ENCODE measurements around the gene ZNFX1.

ZNFX1 gene

DNA sequence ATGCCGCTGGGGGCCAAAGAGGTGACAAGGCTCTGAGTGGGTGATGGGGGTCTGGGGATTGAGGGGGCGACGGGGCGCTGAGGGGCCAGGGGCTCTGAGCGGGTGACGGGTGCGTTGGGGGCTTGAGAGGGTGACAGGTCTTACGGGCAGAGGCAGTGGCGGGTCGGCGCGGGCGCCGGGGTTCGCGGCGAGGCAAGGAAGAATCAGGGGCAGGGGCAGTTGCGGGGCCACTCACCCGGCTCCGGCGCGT, 146 bp downstream of the ZNFX1 start:
- no peak for DNase-seq

DNA sequence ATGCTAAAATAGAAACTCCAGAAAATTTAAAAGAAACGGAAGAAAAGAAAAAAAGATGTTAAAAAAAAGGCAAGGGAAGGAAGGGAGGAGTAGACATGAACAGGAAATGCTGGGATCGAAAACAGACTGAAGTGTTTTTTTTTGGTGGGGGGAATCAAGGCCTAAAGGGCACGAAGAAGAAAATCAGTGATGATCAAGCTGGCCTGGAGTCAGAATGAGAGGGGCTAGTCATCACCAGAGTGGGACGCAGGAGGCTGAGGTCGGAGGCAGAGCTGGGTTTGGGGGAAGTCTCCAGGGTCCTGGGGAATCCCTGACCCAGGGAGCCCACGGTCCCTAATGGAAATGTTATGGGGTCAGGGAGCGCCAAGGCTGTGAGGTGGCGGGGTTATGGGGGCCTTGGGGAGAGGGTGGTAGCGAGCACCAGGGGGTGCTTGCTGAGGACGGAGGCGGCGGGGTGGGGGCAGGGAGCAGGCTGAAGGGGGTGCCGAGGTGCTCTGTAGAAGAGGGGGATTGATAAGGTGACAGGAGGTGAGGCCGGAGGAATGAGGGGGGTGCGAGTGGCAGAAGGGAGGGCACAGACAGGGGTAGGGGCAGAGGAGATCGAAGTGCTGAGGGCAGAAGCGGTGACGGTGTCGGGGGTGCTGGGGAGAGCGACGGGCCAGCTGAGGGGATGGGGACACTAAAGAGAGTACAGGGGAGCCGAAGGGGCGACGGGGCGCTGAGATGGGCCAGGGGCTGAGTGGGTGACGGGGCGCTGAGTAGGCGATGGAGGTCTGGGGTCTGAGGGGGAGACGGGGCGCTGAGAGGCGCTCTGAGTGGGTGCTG, 684 bp downstream of the ZNFX1 start:
- DNase-seq, result no peak

DNA sequence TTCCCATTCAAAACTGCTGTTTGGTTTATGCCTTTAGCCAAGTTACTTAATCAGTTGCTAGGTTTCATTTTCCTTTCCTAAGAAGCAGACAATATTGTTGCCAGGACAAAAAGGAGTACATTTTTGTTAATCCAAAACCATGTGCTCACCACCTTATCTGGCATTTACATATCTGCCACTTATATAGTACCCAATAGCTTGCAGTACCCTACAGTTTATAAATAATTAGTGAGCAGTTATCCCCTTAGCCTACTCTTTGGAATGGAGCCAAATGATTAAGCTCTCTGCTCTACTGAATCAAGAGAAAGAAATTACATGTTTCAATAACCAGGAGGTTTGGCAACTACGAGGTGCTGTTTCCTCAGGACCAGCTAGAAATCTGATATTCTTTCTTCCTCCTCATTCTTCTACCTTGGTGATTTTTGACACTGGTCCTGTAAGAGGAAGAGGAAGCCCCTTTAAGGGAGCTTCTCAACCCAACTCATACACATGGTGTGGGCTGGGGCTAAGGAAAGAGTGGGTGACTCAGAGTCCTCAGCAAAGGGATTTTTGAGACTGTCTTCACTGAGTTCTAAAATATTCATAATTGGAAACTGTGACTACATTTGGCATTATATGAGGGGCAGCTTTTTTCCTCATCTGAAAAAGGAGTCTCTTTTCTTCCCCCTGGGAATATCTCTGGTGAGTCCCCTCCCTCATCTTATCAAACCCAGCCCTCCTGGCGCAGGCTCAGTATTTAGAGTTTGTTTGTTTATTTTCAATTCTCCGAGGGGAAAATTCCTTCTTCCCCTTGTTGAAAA, 1.5 kb downstream of the ZNFX1 start:
- DNase-seq, result peak; percentile 65

DNA sequence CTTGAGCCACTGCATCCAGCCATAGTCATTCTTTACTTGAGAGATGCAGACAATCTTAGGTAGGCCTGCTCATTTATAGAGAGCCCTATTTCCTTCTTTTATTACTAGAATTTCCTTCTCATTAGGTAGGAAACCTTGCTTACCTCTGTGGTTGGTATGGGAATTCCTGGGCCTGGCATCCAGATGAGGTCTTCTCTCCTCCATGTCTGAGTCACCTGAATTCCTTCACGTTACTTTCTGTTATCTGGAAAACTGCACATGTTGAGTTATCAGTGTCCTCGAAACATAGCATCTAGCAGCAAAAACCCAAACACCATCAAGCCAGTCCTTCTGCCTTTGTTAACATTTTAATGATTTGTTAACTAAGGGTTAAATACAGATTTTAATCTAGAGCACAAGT, 2.2 kb downstream of the ZNFX1 start:
- DNase-seq, result no peak

DNA sequence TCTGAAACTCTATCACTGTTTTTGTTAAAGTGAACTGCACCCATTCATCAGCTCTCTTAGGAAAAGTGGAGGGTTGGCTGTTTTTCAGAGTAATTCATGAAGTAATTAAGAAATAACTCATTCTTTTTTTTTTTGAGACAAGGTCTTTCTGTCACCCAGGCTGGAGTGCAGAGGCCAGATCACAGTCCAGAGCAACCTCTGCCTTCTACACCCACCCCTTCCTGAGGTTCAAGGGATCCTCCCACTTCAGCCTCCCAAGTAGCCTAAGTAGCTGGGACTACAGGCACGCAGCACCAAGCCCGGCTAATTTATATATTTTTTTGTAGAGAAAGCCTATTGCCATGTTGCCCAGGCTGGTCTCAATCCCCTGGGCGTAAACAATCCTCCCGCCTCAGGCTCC, 2.6 kb downstream of the ZNFX1 start:
- DNase-seq, result no peak

DNA sequence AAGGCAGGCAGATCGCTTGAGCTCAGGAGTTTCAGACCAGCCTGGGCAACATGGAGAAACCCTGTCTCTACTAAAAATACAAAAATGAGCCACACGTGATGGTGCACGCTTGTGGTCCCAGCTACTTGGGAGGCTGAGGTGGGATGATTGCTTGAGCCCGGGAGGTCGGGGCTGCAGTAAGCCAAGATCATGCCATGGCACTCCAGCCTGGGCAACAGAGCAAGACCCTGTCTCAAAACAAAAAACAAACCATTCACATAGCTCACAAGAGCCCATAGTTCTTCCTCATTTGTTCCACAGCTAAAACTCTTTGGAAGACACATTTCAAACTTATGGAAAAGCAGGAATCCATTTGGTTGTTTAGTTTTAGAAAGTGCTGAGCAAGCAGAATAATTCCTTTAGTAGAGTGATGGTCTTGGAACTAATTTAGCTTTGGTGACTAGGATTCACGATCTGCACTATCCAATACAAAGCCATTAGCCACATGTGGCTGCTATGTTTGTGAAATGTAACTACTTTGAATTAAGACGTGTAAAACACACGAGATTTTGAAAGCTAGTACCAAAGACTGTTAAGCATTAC, 4.1 kb downstream of the ZNFX1 start:
- DNase-seq, result no peak

DNA sequence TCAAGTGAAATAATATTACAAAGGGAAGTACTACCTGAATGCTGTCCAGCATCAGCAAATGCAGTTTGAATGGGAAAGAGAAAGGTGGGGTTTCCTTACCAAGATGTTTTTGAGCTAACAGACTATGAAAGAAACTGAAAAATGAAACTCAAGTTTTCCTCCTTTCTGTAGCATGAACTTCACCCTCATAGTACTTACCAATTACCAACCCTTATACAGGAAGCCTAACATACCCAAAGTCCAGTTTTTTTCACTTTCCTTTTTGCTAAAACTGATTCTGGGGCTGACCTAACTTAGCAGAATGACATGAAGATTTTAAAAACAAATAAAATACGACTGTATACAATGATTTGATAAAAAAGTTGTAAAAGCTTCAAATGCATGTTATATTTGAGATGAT, 5.2 kb downstream of the ZNFX1 start:
- DNase-seq, result no peak

DNA sequence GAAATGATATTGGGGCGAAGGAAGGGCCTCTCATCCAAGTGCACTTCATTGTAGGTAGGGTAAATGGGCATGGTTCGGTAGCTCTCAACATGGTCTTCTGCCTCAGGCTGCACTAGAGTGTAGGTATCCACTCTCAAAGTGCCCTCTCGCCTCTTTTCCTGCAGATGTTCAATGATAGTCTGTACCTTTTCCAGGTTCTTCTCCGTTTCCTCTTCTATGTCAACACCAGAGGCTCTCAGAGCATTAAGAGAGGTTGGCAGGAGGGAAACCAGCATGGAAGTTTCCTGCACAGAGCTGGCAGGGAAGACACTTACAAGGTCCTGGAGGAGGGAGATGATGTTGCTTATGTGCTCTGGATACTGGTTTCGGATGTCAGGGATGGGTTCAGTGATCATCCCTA, 7.1 kb downstream of the ZNFX1 start:
- no peak for DNase-seq

DNA sequence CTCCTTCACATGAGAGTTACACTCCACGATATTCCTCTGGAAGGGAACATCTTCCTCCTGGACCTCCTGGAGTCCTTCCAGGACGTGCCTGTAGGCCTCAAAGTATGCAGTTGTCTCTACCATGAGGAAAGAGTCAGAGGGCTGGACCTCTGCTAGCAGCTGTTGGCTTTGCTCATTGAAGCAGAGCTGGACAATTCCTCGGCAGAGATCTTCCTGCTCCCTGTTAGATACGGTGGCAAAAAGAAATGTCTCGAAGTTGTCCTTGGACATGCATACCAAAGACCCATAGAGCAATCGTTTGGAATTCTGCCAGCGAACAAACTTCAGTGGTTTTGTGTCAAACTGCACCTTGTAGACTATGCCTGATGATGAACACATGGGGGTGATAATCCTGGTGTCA, 7.7 kb downstream of the ZNFX1 start:
- peak; percentile 49 for DNase-seq

DNA sequence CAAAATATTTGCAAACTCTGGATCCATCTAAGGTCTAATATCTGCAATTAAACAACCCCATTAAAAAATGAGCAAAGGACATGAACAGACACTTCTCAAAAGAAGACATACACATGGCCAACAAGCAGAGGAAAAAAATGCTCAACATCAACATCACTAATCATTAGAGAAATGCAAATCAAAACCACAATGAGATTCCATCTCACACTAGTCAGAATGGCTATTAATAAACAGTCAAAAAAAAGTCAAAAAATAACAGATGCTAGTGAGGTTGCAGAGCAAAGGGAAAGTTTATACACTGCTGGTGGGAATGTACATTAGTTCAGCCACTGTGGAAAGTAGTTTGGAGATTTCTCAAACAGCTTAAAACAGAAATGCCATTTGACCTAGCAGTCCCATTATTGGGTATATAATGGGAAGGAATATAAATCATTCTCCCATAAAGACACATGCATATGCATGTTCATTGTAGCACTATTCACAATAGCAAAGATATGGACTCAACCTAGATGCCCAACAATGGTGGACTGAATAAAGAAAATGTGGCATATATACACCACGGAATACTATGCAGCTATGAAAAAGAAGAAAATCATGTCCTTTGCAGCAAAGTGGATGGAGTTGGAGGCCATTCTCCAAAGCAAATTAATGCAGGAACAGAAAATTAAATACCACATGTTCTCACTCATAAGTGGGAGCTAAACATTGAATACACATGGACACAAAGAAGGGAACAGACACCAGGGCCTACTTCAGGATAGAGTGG, 9.1 kb downstream of the ZNFX1 start:
- DNase-seq, result peak; percentile 57

DNA sequence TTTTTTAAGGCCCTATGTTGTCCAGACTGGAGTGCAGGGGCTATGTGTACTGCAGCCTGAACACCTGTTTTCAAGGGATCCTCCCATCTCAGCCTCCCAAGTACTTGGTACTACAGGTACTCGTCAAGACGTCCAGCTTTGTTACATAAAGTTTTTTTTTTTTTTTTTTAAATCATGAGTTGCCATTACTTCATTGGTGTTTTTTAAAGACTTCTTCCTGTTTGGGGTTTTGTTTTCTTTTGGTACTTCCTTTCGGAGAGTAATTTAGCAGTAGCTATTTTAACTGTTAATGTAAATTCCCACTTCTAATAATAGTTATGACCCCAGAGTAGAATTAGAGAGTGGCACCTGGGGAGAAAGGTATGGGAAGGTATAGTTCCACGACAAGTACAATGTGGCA, 10.5 kb downstream of the ZNFX1 start:
- DNase-seq, result no peak

DNA sequence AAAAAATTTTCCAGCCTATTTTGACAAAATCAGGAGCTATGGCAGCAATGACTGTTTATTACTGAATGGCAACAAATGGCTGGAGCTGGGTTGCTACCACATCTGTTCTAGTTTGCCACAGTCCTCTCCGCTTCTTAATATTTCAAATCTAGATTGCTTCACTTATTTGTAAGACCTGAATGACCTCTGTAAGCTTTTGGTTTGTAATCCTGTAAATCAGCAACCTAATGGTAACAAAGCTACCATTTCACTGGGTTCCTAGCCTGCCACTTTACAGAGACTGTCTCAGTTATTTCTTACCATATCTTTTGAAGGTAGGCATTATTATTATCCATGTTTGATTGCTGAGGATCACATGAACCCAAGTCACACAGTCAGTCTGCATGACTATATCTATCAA, 15.4 kb downstream of the ZNFX1 start:
- DNase-seq, result no peak

DNA sequence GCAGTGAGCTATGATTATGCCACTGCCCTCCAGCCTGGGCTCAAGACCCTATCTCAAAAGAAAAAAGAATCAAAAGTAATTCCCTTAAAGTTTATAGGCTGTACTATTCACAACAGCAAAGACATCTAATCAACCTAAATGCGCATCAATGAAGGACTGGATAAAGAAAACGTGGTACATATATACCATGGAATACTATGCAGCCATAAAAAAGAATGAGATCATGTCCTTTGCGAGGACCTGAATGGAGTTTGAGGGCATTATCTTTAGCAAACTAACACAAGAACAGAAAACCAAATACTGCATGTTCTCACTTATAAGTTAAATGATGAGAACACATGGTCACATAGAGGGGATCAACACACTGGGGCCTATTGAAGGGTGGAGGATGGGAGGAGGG, 16.7 kb downstream of the ZNFX1 start:
- no peak for DNase-seq

DNA sequence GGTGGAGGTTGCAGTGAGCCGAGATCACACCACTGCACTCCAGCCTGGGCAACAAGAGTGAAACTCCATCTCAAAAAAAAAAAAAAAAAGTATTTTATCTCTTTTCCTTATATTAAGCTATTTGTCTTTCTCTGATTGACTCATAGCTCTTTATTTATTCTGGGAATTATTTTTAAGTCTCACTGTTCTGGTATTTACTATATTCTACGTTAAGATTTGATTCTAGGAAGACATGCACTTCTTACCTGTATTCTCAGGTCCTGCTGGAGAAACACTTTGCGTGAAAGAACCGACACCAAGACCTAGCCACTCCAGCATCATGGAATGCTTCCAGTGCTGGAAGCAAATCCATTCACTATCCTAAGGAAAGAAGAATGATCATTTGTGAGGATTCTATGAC, 17.6 kb downstream of the ZNFX1 start:
- DNase-seq, result no peak

DNA sequence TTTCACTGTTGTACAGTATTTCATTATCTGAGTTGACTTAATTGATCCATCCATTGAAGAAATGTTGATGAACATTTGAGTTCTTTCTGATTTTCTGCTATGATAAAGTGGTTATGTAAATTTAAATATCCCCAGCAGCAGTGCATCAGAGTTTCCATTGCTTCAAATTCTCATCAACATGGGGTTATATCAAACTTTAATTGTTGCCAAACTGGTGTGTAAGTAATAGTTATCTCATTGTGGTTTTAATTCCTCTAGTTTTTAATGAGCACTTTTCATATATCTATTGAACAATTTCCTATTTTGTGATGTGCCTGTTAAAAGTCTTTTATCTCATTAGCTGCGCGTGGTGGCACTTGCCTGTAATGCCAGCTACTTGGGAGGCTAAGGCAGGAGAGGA, 18.1 kb downstream of the ZNFX1 start:
- DNase-seq, result no peak

DNA sequence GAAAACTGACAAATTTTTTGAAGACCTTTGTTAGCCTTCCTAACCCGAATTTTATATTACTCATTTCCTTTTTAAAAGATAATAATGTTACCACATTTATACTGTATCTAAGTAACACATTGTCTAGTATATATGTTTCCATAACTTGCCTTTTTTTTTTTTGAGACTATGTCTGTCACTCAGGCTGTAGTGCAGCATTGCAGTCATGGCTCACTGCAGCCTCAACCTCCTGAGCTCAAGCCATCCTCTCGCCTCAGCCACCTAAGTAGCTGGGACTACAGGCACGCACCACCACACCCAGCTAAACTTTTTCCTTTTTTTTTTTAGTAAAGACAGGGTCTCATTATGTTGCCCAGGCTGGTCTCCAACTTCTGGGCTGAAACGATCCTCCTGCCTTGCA, 18.6 kb downstream of the ZNFX1 start:
- no peak for DNase-seq

DNA sequence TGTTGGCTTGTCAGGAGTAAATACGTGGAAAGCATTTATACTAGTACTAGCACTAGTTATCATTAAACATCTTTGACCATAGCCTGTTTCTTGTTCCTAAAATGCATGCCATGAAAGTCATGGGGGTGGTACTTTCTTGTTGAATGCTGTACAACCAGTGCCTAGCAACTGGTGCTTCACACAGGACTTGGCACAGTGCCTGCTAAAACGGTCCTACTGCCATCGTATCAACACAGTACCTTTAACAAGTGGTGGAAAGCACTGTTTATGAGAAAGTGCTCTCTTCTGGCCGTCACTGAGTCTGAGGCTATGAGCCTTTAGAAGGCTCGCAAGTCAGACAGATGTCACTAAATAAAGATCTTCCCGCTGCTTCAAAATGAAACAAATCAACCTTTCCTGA, 21.6 kb downstream of the ZNFX1 start:
- DNase-seq, result no peak

DNA sequence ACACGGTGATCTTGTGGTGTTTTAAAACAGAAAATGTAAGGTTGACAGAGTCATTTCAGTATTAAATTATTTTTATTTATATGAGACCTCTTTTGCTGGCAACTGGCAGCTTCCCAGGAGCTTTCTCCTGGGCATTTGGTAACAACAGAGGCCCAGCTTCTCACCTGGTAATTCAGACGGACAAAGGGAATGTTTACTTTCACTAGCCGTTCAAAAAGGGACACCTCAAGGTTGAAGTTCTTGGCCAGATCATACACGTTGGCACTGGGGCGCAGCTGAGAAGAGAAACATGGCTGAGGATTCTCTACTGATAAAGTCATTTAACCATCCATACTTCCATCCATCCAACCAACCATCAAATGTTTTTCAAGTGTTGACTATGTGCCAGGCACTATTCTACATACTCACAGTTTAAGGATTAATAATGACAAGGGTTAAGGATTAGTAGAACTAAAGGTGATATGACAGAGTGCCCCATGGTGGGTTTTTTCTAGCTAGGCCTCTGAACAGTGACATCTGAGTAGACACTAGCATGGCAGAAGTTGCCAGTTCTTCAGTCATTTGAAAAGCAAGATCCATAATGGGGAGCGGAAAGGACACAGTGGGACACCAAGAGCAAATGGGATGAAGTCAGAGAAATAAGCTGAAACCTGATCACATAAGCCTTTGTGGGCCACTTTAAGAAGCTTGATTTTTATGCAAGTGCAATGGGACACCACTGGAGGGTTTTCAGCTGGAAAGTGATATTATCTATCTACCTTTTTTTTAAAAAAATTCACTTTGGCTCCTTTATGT, 25.1 kb downstream of the ZNFX1 start:
- no peak for DNase-seq

DNA sequence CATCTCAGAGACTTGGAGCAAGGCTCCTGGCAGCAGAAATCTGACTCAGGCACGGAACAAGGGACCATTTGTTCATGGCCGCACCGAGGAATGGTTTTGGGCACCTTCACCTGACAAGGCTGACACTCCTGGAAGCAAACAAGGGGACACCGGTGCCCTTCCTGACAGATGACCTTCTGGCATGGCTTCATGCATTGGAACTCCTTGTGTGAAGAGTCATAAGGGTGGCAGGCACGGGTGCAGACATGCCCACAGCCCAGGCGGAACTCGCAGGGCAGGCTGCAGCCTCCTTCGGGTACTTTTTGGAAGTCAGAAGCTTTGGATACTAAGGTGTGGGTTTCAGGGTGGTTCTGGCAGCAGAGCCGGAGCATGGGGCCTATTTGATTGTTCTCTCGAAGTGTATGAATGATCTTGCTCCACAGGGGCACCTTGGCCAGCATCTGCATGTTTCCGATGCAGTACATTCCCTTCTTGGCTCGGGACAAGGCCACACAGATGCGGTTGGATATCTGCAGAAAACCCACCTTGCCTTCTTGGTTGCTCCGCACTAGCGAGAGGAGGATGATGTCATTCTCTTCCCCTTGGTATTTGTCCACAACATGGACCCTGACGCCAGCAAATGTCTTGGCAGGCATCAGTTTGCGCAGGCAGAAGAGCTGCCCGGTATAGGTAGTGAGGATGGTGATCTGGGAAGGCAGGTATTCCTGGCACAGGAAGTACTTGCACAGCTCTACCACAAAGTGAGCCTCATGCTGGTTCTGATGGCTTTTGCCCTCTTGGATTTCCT, 28.8 kb downstream of the ZNFX1 start:
- no peak for DNase-seq

DNA sequence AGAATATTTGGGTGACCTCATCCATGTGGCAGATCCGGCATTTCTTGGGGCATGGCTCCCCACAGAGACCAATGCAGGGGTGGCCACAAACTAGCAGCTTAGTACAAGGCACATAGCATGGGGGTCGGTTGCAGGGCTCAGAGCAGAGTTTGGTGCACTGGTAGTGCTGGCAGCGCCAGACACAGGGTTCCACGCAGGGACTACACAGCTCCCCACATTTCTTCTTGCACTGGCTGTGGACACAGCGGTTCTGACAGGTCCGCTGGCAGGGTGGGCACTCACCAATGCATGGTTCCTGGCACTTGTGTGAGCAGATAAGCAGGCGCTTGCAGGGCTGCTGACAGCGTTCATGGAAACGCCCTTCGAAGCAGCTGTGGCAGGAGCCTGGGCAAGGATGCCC, 29.6 kb downstream of the ZNFX1 start:
- DNase-seq, result no peak

DNA sequence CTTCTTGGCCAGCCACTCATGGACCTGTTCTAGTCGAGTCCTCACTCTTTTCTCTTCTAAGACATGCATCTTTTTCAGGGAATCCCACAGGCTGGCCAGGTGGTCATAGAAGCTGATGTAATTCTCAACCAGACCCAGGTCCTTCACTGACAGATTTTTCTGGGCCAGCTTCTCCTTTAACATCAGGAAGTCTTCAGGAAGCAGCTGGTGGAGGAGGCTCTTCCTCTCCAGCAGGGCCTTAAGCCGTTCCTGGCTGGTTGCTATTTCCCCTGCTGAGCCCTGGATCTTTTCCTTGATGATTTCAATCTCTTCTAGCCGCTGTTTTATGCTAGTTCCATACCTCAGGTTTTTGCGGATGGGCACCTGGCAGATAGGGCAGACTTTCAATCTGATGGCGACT, 30.1 kb downstream of the ZNFX1 start:
- DNase-seq, result no peak

DNA sequence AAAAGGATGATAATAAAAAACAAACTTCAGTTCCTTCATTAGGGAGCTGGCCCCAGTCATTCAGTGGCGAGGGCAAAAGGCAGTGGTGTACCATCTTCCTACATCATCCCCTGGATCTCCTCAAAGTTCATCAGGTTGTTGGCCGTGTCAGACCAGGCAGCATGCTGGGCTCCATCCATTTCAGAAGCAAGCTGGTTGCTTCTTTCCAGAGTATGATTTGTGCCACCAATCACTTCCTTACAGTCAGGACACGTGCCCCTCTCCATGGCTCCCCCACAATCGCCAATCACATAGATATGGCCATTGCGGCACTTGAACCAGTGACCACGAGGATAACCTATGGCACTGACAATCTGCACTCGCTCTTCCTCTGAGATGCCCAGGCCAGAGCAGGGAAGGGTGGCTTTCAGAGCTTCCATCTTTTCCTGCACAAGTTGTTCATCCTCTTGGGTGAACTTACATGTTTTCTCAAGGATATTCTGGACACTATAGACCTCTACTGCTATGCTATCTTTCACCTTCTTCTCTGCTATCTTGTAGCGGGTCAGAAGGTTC, 30.6 kb downstream of the ZNFX1 start:
- DNase-seq, result no peak
